GM19193 (cell line): Measurements from ENCODE around the gene GDI1.

ENCODE experiments used
- POLR2A ChIP-seq: IDR thresholded peaks from 4 replicates; pipeline ENCODE4 v1.6.1; 2011; ENCODE audit not compliant: insufficient read depth, insufficient read length; ENCODE audit errors: extremely low read depth

Gene GDI1

GRCh38 chrX:154436983-154437752 lies at the start of gene GDI1:
Gene GDI1, plus strand, starts transcription at chrX:154437154. Its CDS starts 101 bp downstream, at chrX:154437255.
- TF ChIP-seq POLR2A: peak; percentile 44

GRCh38 chrX:154396973-154397887 lies 39.7 kb upstream of the GDI1 start:
- no peak for TF ChIP-seq POLR2A

GRCh38 chrX:154397888-154398667 lies 38.9 kb upstream of the GDI1 start, which contains the start of gene RPL10:
Gene RPL10, plus strand, starts transcription at chrX:154398377. Its CDS starts 143 bp downstream, at chrX:154398520.
- TF ChIP-seq POLR2A: peak; percentile 99

GRCh38 chrX:154398668-154399526 lies 38.1 kb upstream of the GDI1 start:
- no peak for TF ChIP-seq POLR2A

- TF ChIP-seq POLR2A: no peak
Measured at GRCh38 chrX:154399527-154400368, 37.2 kb upstream of the GDI1 start.

GRCh38 chrX:154401045-154401799 lies 35.7 kb upstream of the GDI1 start:
- peak; percentile 67 for TF ChIP-seq POLR2A

GRCh38 chrX:154401918-154402621 lies 34.9 kb upstream of the GDI1 start:
- no peak for TF ChIP-seq POLR2A

- no peak for TF ChIP-seq POLR2A
Measured at GRCh38 chrX:154402622-154403127, 34.3 kb upstream of the GDI1 start.

GRCh38 chrX:154403192-154403591 lies 33.8 kb upstream of the GDI1 start:
- TF ChIP-seq POLR2A: no peak

- no peak for TF ChIP-seq POLR2A
Measured at GRCh38 chrX:154403858-154404257, 33.1 kb upstream of the GDI1 start.

GRCh38 chrX:154404625-154405192 lies 32.2 kb upstream of the GDI1 start:
- no peak for TF ChIP-seq POLR2A
